HEK293 (cell line): Measurements from ENCODE around the gene AMIGO1.

Experiments
- IKZF3 ChIP-seq: fragments of 450-650 bp; IDR thresholded peaks from 2 replicates; pipeline ENCODE4 v1.5.0; 2018; ENCODE audit warnings: missing biosample characterization, mild to moderate bottlenecking, missing genetic modification characterization, moderate library complexity
- KLF16 ChIP-seq: fragments of 450-650 bp; formaldehyde crosslinking; IDR thresholded peaks from 2 replicates; pipeline ENCODE4 v1.5.1; 2017; ENCODE audit warnings: missing biosample characterization, missing genetic modification characterization
- PRDM10 ChIP-seq: fragments of 450-650 bp; formaldehyde crosslinking; IDR thresholded peaks from 2 replicates; pipeline ENCODE4 v1.5.1; 2016; ENCODE audit warnings: missing biosample characterization, missing genetic modification characterization
- REPIN1 ChIP-seq: fragments of 450-650 bp; formaldehyde crosslinking; IDR thresholded peaks from 2 replicates; pipeline ENCODE4 v1.5.1; 2017; ENCODE audit warnings: missing biosample characterization, missing genetic modification characterization, low read depth
- SETDB1 ChIP-seq: IDR thresholded peaks from one replicate; pipeline ENCODE4 v1.6.1; 2017; ENCODE audit warnings: mild to moderate bottlenecking, low read length, moderate library complexity, mixed read lengths; ENCODE audit not compliant: insufficient read length
- ZBTB17 ChIP-seq: fragments of 450-650 bp; formaldehyde crosslinking; IDR thresholded peaks from 2 replicates; pipeline ENCODE4 v1.5.1; 2016; ENCODE audit warnings: missing biosample characterization, missing genetic modification characterization
- ZBTB20 ChIP-seq: fragments of 450-650 bp; formaldehyde crosslinking; IDR thresholded peaks from 2 replicates; pipeline ENCODE4 v1.5.1; 2016; ENCODE audit warnings: missing biosample characterization, missing genetic modification characterization
- ZBTB8A ChIP-seq: fragments of 450-650 bp; formaldehyde crosslinking; IDR thresholded peaks from 2 replicates; pipeline ENCODE4 v1.5.1; 2016; ENCODE audit warnings: missing biosample characterization, missing genetic modification characterization
- ZEB2 ChIP-seq: fragments of 450-650 bp; formaldehyde crosslinking; IDR thresholded peaks from 2 replicates; pipeline ENCODE4 v1.5.1; 2016; ENCODE audit warnings: missing biosample characterization, missing genetic modification characterization
- ZFHX2 ChIP-seq: fragments of 450-650 bp; formaldehyde crosslinking; conservative IDR thresholded peaks from 2 replicates; pipeline ENCODE4 v1.5.1; 2016; ENCODE audit warnings: missing biosample characterization, missing genetic modification characterization
- ZFP37 ChIP-seq: fragments of 450-650 bp; formaldehyde crosslinking; IDR thresholded peaks from 2 replicates; pipeline ENCODE4 v1.5.1; 2016; ENCODE audit warnings: missing biosample characterization, missing genetic modification characterization
- ZFP41 ChIP-seq: fragments of 450-650 bp; formaldehyde crosslinking; IDR thresholded peaks from 2 replicates; pipeline ENCODE4 v1.5.1; 2016; ENCODE audit warnings: missing biosample characterization, missing genetic modification characterization, borderline replicate concordance
- ZNF114 ChIP-seq: fragments of 450-650 bp; formaldehyde crosslinking; IDR thresholded peaks from 2 replicates; pipeline ENCODE4 v1.5.0; 2017; ENCODE audit warnings: missing biosample characterization, missing genetic modification characterization
- ZNF121 ChIP-seq: fragments of 450-650 bp; formaldehyde crosslinking; IDR thresholded peaks from 2 replicates; pipeline ENCODE4 v1.5.1; 2016; ENCODE audit warnings: missing biosample characterization, missing genetic modification characterization
- ZNF146 ChIP-seq: fragments of 450-650 bp; formaldehyde crosslinking; IDR thresholded peaks from 2 replicates; pipeline ENCODE4 v1.5.1; 2016; ENCODE audit warnings: missing biosample characterization, missing genetic modification characterization
- ZNF16 ChIP-seq: fragments of 450-650 bp; formaldehyde crosslinking; IDR thresholded peaks from 2 replicates; pipeline ENCODE4 v1.5.1; 2016; ENCODE audit warnings: low read depth, missing biosample characterization, missing genetic modification characterization
- ZNF175 ChIP-seq: fragments of 450-650 bp; formaldehyde crosslinking; IDR thresholded peaks from 2 replicates; pipeline ENCODE4 v1.5.1; 2016; ENCODE audit warnings: missing biosample characterization, missing genetic modification characterization
- ZNF2 ChIP-seq: fragments of 450-650 bp; formaldehyde crosslinking; IDR thresholded peaks from 2 replicates; pipeline ENCODE4 v1.5.1; 2016; ENCODE audit warnings: missing biosample characterization, missing genetic modification characterization
- ZNF302 ChIP-seq: fragments of 450-650 bp; formaldehyde crosslinking; IDR thresholded peaks from 2 replicates; pipeline ENCODE4 v1.5.1; 2016; ENCODE audit warnings: missing biosample characterization, missing genetic modification characterization, low read depth
- ZNF354C ChIP-seq: fragments of 450-650 bp; formaldehyde crosslinking; IDR thresholded peaks from 2 replicates; pipeline ENCODE4 v1.5.1; 2016; ENCODE audit warnings: missing biosample characterization, missing genetic modification characterization, low read depth, borderline replicate concordance
- ZNF366 ChIP-seq: fragments of 450-650 bp; formaldehyde crosslinking; conservative IDR thresholded peaks from 2 replicates; pipeline ENCODE4 v1.5.1; 2016; ENCODE audit warnings: missing biosample characterization, missing genetic modification characterization
- ZNF404 ChIP-seq: fragments of 450-650 bp; formaldehyde crosslinking; IDR thresholded peaks from 2 replicates; pipeline ENCODE4 v1.5.1; 2017; ENCODE audit warnings: missing biosample characterization, missing genetic modification characterization
- ZNF423 ChIP-seq: fragments of 450-650 bp; formaldehyde crosslinking; IDR thresholded peaks from 2 replicates; pipeline ENCODE4 v1.5.1; 2016; ENCODE audit warnings: missing biosample characterization, missing genetic modification characterization
- ZNF514 ChIP-seq: fragments of 450-650 bp; formaldehyde crosslinking; IDR thresholded peaks from 2 replicates; pipeline ENCODE4 v1.5.1; 2016; ENCODE audit warnings: missing biosample characterization, missing genetic modification characterization
- ZNF548 ChIP-seq: fragments of 450-650 bp; formaldehyde crosslinking; IDR thresholded peaks from 2 replicates; pipeline ENCODE4 v1.5.1; 2016; ENCODE audit warnings: missing biosample characterization, missing genetic modification characterization
- ZNF558 ChIP-seq: fragments of 450-650 bp; formaldehyde crosslinking; IDR thresholded peaks from 2 replicates; pipeline ENCODE4 v1.5.1; 2016; ENCODE audit warnings: missing biosample characterization, missing genetic modification characterization
- ZNF621 ChIP-seq: fragments of 450-650 bp; formaldehyde crosslinking; IDR thresholded peaks from 2 replicates; pipeline ENCODE4 v1.5.1; 2017; ENCODE audit warnings: missing biosample characterization, missing genetic modification characterization
- ZNF776 ChIP-seq: fragments of 450-650 bp; formaldehyde crosslinking; IDR thresholded peaks from 2 replicates; pipeline ENCODE4 v1.5.0; 2017; ENCODE audit warnings: missing biosample characterization, missing genetic modification characterization, borderline replicate concordance
- ZNF792 ChIP-seq: fragments of 450-650 bp; formaldehyde crosslinking; IDR thresholded peaks from 2 replicates; pipeline ENCODE4 v1.5.1; 2016; ENCODE audit warnings: missing biosample characterization, missing genetic modification characterization
- ZNF837 ChIP-seq: fragments of 450-650 bp; formaldehyde crosslinking; IDR thresholded peaks from 2 replicates; pipeline ENCODE4 v1.5.1; 2016; ENCODE audit warnings: missing biosample characterization, missing genetic modification characterization
- ZSCAN18 ChIP-seq: fragments of 450-650 bp; formaldehyde crosslinking; IDR thresholded peaks from 2 replicates; pipeline ENCODE4 v1.5.1; 2016; ENCODE audit warnings: missing biosample characterization, missing genetic modification characterization
- TF ChIP-seq, protein P1 (sequence below): fragments of 450-650 bp; formaldehyde crosslinking; IDR thresholded peaks from 2 replicates; pipeline ENCODE4 v1.5.1; 2016; ENCODE audit warnings: missing biosample characterization, missing genetic modification characterization
- TF ChIP-seq, protein P2 (sequence below): fragments of 450-650 bp; IDR thresholded peaks from 2 replicates; pipeline ENCODE4 v1.5.1; 2018; ENCODE audit warnings: missing biosample characterization, missing genetic modification characterization

The AMIGO1 gene

DNA sequence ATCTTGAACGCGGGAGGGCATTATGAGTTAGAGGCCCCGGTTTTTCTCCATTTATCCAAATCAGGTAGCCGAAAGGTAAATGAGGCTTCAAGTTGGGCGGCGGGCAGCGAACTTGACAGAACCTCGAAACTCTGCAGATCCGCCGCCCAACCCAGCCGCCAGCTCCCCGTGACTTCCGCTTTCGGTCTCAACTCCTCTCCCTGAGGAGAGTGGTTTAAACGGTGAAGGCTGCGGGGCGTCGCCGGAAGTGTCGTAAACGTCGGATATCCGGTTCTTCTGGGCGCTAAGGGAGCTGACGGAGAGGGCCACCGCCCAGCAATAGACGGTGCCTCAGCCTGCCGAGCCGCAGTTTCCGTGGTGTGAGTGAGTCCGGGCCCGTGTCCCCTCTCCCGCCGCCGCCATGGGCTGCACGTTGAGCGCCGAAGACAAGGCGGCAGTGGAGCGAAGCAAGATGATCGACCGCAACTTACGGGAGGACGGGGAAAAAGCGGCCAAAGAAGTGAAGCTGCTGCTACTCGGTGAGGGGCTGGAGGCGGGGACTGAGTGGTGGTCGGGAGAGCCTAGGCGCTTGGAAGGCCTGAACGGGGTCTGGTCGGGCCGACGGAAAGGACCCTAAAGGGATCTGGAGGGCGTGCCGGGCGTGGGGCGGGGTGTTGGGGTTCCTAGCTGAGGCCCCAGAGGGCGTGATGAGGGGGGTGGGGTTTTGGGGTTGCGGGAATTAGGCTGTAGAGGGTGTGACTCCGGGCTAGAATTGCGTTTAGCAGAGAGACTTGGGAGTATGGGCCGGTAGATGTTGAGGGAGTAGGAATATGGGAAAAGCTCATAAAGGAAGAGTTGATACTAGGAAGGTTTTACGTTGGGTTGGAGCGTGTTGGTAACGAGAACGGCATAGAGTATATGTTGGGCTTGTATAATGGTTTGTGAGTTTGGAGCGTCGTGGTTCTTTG lies 39.1 kb upstream of the AMIGO1 start, which contains the start of gene GNAI3 (continued):
- TF ChIP-seq ZSCAN18: no peak
- no peak for TF ChIP-seq ZNF354C
- TF ChIP-seq ZNF121 (tag by site-specific recombination): peak; percentile 45; the same call in 1 of the 2 replicates
- no peak for TF ChIP-seq ZNF146 (tag by site-specific recombination)
- peak; percentile 78 for TF ChIP-seq KLF16
- TF ChIP-seq, protein P1, sequence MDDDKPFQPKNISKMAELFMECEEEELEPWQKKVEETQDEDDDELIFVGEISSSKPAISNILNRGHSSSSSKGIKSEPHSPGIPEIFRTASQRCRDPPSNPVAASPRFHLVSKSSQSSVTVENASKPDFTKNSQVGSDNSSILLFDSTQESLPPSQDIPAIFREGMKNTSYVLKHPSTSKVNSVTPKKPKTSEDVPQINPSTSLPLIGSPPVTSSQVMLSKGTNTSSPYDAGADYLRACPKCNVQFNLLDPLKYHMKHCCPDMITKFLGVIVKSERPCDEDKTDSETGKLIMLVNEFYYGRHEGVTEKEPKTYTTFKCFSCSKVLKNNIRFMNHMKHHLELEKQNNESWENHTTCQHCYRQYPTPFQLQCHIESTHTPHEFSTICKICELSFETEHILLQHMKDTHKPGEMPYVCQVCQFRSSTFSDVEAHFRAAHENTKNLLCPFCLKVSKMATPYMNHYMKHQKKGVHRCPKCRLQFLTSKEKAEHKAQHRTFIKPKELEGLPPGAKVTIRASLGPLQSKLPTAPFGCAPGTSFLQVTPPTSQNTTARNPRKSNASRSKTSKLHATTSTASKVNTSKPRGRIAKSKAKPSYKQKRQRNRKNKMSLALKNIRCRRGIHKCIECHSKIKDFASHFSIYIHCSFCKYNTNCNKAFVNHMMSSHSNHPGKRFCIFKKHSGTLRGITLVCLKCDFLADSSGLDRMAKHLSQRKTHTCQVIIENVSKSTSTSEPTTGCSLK: no peak
- no peak for TF ChIP-seq ZNF404
- TF ChIP-seq ZNF114 (tag by site-specific recombination): no peak
- TF ChIP-seq ZNF548 (tag by site-specific recombination): no peak
- TF ChIP-seq ZBTB17 (tag by site-specific recombination): peak; percentile 89
- TF ChIP-seq ZNF621 (tag by site-specific recombination): no peak
- peak; percentile 95 for TF ChIP-seq ZBTB8A (tag by site-specific recombination)
- no peak for TF ChIP-seq ZNF302 (tag by site-specific recombination)
- no peak for TF ChIP-seq IKZF3 (tag by site-specific recombination)
- no peak for TF ChIP-seq ZNF776
- no peak for TF ChIP-seq ZNF175 (tag by site-specific recombination)
- peak; percentile 13; the same call in 1 of the 2 replicates for TF ChIP-seq ZNF558 (tag by site-specific recombination)
- TF ChIP-seq ZFP41 (tag by site-specific recombination): no peak
- no peak for TF ChIP-seq ZNF837 (tag by site-specific recombination)
- no peak for TF ChIP-seq REPIN1
- 0 out of 2 replicates have a peak, but pooled peaks have one; percentile 25 for TF ChIP-seq ZFHX2 (tag by site-specific recombination)
- no peak for TF ChIP-seq ZNF16 (tag by site-specific recombination)
- TF ChIP-seq, protein P2, sequence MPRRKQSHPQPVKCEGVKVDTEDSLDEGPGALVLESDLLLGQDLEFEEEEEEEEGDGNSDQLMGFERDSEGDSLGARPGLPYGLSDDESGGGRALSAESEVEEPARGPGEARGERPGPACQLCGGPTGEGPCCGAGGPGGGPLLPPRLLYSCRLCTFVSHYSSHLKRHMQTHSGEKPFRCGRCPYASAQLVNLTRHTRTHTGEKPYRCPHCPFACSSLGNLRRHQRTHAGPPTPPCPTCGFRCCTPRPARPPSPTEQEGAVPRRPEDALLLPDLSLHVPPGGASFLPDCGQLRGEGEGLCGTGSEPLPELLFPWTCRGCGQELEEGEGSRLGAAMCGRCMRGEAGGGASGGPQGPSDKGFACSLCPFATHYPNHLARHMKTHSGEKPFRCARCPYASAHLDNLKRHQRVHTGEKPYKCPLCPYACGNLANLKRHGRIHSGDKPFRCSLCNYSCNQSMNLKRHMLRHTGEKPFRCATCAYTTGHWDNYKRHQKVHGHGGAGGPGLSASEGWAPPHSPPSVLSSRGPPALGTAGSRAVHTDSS: no peak
- TF ChIP-seq ZBTB20 (tag by site-specific recombination): peak; percentile 48
- TF ChIP-seq ZFP37 (tag by site-specific recombination): peak; percentile 93; the same call in 1 of the 2 replicates
- no peak for TF ChIP-seq ZNF514 (tag by site-specific recombination)
- TF ChIP-seq ZNF366 (tag by site-specific recombination): no peak
- 0 out of 2 replicates have a peak, but pooled peaks have one; percentile 29 for TF ChIP-seq ZNF423
- TF ChIP-seq PRDM10: peak; percentile 74
- 0 out of 2 replicates have a peak, but pooled peaks have one; percentile 11 for TF ChIP-seq ZNF792 (tag by site-specific recombination)
- TF ChIP-seq SETDB1: no peak
- peak; percentile 83 for TF ChIP-seq ZNF2 (tag by site-specific recombination)
- peak; percentile 81 for TF ChIP-seq ZEB2 (tag by site-specific recombination)
